ENCODE measurements around the gene ASS1.
"Not testable (repeated sequence)": the region's sequence is repeated elsewhere in the genome, so short reads cannot be mapped to it uniquely, and the experiment has no call there.

The ASS1 gene

DNA sequence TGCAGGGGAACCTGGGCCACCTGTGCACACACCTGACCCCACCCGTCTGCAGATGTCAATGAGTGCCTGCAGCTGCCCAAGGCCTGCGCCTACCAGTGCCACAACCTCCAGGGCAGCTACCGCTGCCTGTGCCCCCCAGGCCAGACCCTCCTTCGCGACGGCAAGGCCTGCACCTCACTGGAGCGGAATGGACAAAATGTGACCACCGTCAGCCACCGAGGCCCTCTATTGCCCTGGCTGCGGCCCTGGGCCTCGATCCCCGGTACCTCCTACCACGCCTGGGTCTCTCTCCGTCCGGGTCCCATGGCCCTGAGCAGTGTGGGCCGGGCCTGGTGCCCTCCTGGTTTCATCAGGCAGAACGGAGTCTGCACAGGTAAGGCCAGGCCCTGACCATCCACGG, 14.5 kb upstream of the ASS1 start:
- no peaks in the 10 kb centered on the region for H3K9me3 ChIP-seq (ENCODE audit: insufficient read depth, low read depth, low read length)
- H3K4me1 ChIP-seq (ENCODE audit: insufficient read depth, low read length), result peaks cover 3% of the 10 kb centered on the region; the same call in 1 of the 2 replicates
- no peak overlapping the region for H3K4me3 ChIP-seq (ENCODE audit: low read length)
- H3K36me3 ChIP-seq (ENCODE audit: insufficient read depth, low read depth, low read length), result no peaks in the 10 kb centered on the region
- peaks cover 31% of the 10 kb centered on the region for H3K27me3 ChIP-seq (ENCODE audit: insufficient read depth, low read length)
- no peak overlapping the region for H3K27ac ChIP-seq (ENCODE audit: low read length)
- H3K9ac ChIP-seq (ENCODE audit: low read depth, low read length), result no peak overlapping the region

DNA sequence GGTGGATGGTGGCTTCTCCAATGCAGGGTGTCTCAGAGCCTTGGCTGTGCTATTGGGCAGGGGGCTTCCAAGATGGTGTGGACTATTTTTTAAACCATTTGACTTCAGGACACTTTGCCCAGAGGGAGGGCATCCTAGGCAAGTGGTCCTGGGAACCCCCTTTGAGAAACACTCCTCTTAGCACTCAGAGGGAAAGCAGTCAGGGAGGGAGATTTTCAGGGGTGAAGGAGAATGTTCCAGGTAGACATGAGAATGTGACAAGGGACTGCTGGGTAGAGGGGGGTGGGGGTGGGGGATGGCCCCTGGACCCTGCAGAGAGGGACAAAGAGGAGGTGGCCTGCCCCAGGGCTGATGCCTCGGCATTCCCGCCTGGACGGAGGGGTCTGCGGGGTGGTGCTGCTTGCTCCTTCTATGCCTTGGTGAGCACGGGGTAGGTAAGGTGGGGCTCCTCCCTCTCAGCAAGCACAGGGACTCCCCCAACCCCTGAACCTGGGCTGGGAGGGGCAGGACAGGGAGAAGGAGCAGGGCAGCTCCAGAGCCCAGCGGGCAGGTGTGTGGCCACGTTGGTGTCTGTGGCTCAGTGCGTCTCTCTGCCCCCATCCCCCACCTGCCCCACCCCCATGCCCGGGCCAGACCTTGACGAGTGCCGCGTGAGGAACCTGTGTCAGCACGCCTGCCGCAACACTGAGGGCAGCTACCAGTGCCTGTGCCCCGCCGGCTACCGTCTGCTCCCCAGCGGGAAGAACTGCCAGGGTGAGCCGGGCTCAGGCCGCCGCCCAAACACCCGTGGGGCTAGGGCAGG, 13.8 kb upstream of the ASS1 start:
- Histone ChIP-seq H3K4me3 (ENCODE audit: low read length) (no peak overlapping the region), H3K27me3 (ENCODE audit: insufficient read depth, low read length) (peaks cover 31% of the 10 kb centered on the region), H3K9me3 (ENCODE audit: insufficient read depth, low read depth, low read length) (no peaks in the 10 kb centered on the region), H3K4me1 (ENCODE audit: insufficient read depth, low read length) (peaks cover 3% of the 10 kb centered on the region; the same call in 1 of the 2 replicates), H3K27ac (ENCODE audit: low read length) (no peak overlapping the region), H3K36me3 (ENCODE audit: insufficient read depth, low read depth, low read length) (no peaks in the 10 kb centered on the region), H3K9ac (ENCODE audit: low read depth, low read length) (no peak overlapping the region)

DNA sequence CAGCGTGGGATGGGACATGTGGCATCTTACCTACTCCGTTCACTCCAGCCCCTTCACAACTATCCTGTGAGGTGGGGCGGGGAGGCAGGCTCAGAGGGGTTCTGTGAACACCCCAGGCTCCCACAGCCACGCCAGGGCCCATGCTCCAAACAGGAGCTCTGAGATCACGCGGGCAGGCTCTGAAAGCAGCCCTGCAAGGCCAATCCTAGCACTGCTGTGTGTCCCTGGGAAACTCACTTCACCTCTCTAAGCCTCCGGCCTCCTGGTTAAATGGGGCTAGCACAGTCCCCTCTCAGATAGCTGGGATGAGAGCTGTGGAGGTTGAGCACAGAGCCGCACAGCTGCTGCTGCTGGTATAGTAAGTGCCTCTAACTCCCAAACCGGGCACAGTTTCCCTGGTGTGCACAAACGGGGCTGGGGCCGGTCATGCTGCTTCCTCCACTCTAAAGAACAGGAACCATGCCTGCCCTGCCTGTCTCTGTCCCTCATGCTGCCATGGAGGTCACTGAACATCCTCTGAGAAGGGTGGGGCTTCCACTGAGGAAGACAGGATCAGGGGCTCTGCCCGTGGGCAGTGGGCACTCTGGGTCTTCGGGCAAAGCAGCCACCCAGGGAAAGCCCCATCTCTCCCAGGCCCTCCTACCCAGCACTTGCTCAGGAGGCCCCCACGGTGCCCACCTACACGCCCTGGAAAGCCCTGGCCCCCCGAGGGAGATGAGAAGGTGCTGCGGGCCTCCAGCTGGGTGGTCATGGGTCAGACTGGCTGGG, 13.0 kb upstream of the ASS1 start:
- Histone ChIP-seq H3K27ac (ENCODE audit: low read length) (no peak overlapping the region), H3K9ac (ENCODE audit: low read depth, low read length) (no peak overlapping the region), H3K27me3 (ENCODE audit: insufficient read depth, low read length) (peaks cover 38% of the 10 kb centered on the region), H3K4me3 (ENCODE audit: low read length) (no peak overlapping the region), H3K4me1 (ENCODE audit: insufficient read depth, low read length) (peaks cover 3% of the 10 kb centered on the region; the same call in 1 of the 2 replicates), H3K36me3 (ENCODE audit: insufficient read depth, low read depth, low read length) (no peaks in the 10 kb centered on the region), H3K9me3 (ENCODE audit: insufficient read depth, low read depth, low read length) (no peaks in the 10 kb centered on the region)

DNA sequence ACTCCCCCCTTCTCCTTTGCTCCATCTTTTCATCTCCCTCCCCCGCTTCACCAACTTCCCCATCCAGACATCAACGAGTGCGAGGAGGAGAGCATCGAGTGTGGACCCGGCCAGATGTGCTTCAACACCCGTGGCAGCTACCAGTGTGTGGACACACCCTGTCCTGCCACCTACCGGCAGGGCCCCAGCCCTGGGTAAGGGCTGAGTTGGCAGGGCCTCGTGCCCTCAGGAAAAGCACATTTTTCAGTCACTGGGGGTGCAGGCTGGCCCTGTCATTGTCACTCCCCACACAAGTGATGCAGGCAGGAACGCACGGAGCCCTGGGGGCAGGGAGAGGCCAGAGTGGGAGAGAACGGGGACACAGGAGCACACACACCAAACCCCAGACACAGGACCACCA, 12.4 kb upstream of the ASS1 start:
- Histone ChIP-seq H3K36me3 (ENCODE audit: insufficient read depth, low read depth, low read length) (no peaks in the 10 kb centered on the region), H3K4me1 (ENCODE audit: insufficient read depth, low read length) (peaks cover 3% of the 10 kb centered on the region; the same call in 1 of the 2 replicates), H3K4me3 (ENCODE audit: low read length) (no peak overlapping the region), H3K9me3 (ENCODE audit: insufficient read depth, low read depth, low read length) (no peaks in the 10 kb centered on the region), H3K9ac (ENCODE audit: low read depth, low read length) (no peak overlapping the region), H3K27ac (ENCODE audit: low read length) (no peak overlapping the region), H3K27me3 (ENCODE audit: insufficient read depth, low read length) (peaks cover 38% of the 10 kb centered on the region)

DNA sequence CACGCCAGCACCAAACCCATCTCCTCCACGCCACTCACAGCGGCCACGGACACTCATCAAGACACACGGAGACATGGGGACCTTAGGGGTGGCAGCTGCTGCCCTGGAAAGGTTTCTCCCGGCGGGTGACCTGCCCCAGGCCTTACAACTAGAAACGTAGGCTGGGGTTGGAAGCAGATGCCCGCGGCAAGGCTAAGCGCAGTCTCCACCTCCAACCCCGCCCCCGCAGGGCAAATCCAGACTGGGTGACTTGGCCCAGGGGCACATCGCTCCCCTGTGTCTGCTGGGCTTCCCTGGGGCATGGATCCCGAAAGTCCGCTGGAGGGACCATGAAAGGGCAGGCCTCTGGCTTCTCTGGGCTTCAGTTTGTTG, 12.0 kb upstream of the ASS1 start:
- Histone ChIP-seq H3K9me3 (ENCODE audit: insufficient read depth, low read depth, low read length) (no peaks in the 10 kb centered on the region), H3K27ac (ENCODE audit: low read length) (no peak overlapping the region), H3K9ac (ENCODE audit: low read depth, low read length) (no peak overlapping the region), H3K4me1 (ENCODE audit: insufficient read depth, low read length) (peaks cover 3% of the 10 kb centered on the region; the same call in 1 of the 2 replicates), H3K4me3 (ENCODE audit: low read length) (peak overlapping the region; percentile 68; the same call in 1 of the 2 replicates), H3K27me3 (ENCODE audit: insufficient read depth, low read length) (peaks cover 38% of the 10 kb centered on the region), H3K36me3 (ENCODE audit: insufficient read depth, low read depth, low read length) (no peaks in the 10 kb centered on the region)

DNA sequence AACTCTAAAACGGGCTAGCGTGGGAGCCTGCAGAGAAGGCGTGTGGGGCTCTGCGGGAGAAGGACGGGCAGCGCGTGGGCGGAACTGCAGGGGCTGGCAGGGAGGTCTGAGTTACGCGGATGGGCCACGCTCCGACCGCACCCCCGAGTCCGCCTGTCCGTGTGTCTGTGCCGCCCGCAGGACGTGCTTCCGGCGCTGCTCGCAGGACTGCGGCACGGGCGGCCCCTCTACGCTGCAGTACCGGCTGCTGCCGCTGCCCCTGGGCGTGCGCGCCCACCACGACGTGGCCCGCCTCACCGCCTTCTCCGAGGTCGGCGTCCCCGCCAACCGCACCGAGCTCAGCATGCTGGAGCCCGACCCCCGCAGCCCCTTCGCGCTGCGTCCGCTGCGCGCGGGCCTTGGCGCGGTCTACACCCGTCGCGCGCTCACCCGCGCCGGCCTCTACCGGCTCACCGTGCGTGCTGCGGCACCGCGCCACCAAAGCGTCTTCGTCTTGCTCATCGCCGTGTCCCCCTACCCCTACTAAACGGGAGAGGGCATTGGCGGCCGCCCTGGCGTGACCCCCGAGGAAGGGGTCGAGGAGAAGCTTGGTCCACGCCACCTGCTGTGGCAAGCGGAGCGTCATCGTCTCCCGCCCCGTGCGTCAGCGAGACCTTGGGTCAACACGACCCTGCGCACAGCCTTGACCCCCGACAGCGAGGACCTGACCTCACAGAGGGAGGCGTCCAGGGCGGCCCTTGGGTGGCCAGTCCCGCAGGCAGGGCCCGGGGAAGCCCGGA, 11.4 kb upstream of the ASS1 start:
- Histone ChIP-seq H3K9me3 (ENCODE audit: insufficient read depth, low read depth, low read length) (no peaks in the 10 kb centered on the region), H3K9ac (ENCODE audit: low read depth, low read length) (peak overlapping the region; percentile 48; the same call in 1 of the 2 replicates), H3K4me3 (ENCODE audit: low read length) (peak overlapping the region; percentile 68), H3K27ac (ENCODE audit: low read length) (no peak overlapping the region), H3K4me1 (ENCODE audit: insufficient read depth, low read length) (peaks cover 3% of the 10 kb centered on the region; the same call in 1 of the 2 replicates), H3K36me3 (ENCODE audit: insufficient read depth, low read depth, low read length) (no peaks in the 10 kb centered on the region), H3K27me3 (ENCODE audit: insufficient read depth, low read length) (peaks cover 38% of the 10 kb centered on the region)

DNA sequence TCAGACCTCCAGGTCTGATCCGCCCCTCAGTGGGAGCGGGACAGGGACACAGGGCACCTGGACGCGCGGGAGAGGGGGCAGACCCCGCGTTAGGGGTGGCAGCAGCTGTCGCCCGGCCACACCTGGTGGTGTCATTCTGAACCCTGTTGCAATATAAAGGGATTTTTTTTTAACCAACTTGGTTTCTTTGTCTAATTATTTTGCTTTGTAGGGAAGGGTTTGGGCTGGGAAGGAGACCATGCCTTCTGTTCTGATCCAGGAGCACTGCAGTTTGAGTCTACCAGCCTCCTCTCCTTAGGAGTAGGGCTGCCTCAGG, 10.9 kb upstream of the ASS1 start:
- H3K9ac ChIP-seq (ENCODE audit: low read depth, low read length), result no peak overlapping the region
- no peaks in the 10 kb centered on the region for H3K9me3 ChIP-seq (ENCODE audit: insufficient read depth, low read depth, low read length)
- H3K4me1 ChIP-seq (ENCODE audit: insufficient read depth, low read length), result peaks cover 3% of the 10 kb centered on the region; the same call in 1 of the 2 replicates
- H3K4me3 ChIP-seq (ENCODE audit: low read length), result peak overlapping the region; percentile 68; the same call in 1 of the 2 replicates
- H3K27ac ChIP-seq (ENCODE audit: low read length), result no peak overlapping the region
- H3K27me3 ChIP-seq (ENCODE audit: insufficient read depth, low read length), result peaks cover 38% of the 10 kb centered on the region
- no peaks in the 10 kb centered on the region for H3K36me3 ChIP-seq (ENCODE audit: insufficient read depth, low read depth, low read length)

DNA sequence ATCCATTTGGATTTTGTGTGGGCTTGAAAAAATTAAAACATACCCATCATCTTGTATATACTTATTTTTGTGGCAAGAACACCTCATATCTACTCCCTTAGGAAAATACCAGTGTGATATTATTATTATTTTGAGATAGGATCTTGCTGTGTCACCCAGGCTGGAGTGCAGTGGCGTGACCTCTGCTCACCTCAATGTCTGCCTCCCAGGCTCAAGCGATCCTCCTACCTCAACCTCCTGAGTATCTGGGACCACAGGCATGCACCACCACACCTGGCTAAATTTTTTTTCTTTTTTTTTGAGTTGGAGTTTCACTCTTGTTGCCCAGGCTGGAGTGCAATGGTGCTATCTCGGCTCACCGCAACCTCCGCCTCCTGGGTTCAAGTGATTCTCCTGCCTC, 10.1 kb upstream of the ASS1 start:
- H3K27me3 ChIP-seq (ENCODE audit: insufficient read depth, low read length), result peaks cover 38% of the 10 kb centered on the region
- H3K4me1 ChIP-seq (ENCODE audit: insufficient read depth, low read length), result not testable (repeated sequence)

DNA sequence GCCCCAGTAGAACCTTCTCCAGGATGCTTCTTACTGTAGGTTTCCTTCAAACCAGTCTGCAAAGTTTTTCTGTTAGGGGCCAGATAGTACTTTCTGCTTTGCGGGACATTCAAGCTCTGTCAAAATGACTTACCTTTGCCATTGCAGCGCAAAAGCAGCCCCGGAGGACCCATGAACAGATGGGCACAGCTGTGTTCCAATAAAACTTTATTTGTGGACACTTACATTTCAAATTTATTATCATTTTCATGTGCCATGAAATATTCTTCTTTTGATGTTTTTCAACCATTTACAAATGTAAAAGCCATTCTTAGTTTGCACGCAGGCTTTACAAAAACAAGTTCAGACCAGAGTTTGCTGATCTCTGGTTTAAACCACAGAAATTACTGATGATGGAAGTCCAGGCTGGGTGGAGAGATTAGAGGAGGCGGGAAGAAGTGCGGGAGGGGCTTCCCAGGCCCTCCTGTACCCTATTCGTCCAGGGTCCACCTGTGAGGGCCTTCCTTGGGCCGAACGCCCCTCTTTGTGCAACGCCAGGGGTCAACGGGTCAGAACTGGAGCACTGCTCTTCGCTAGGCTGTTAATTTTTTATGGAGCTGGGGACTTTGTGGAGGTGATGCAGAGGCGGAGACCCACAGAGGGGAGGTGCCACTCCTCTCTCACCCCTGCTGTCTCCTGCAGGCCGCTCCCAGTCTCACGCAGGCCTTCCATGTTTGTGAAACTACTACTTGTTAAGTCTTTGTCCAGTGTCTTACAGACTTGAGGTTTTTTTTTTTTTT, 7.6 kb upstream of the ASS1 start:
- Histone ChIP-seq H3K36me3 (ENCODE audit: insufficient read depth, low read depth, low read length) (no peaks in the 10 kb centered on the region), H3K9ac (ENCODE audit: low read depth, low read length) (no peak overlapping the region), H3K4me1 (ENCODE audit: insufficient read depth, low read length) (peaks cover 3% of the 10 kb centered on the region; the same call in 1 of the 2 replicates), H3K27me3 (ENCODE audit: insufficient read depth, low read length) (peaks cover 32% of the 10 kb centered on the region), H3K9me3 (ENCODE audit: insufficient read depth, low read depth, low read length) (no peaks in the 10 kb centered on the region; the same call in 1 of the 2 replicates), H3K27ac (ENCODE audit: low read length) (no peak overlapping the region), H3K4me3 (ENCODE audit: low read length) (no peak overlapping the region)

More for the DNA sequence above, 10.1 kb upstream of the ASS1 start:
- not testable (repeated sequence) for H3K4me3 ChIP-seq (ENCODE audit: low read length); H3K27ac ChIP-seq (ENCODE audit: low read length); H3K9ac ChIP-seq (ENCODE audit: low read depth, low read length); H3K9me3 ChIP-seq (ENCODE audit: insufficient read depth, low read depth, low read length); H3K36me3 ChIP-seq (ENCODE audit: insufficient read depth, low read depth, low read length)

DNA sequence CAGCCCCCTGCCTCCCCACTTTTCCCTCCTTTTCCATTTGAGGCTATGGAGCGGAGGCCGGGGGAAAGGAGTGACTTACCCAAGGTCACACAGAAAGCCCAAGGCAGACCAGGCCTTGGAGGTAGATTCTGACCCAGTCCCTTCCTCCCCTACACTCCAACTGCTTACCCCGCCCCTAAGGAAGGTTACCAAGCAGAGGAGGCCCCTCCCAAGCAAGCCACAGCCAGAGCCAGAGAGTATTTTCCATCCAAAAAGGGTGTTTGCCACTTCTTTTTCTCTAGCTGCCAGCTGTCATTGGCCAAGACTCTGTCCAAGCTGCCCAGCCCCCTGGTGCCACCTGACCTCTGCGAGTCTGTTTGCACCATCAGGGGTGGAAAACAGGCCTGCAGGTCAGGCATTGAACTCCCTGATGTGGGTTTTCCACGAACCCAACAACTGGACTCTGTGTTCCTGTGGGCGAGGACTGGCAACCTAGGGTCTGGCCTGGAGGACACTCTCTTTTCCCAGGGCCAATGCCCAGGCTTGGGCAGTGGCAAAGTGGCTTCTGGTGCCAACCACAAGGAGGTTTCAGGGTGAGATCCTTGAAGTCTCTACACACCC, 6.3 kb upstream of the ASS1 start:
- H3K4me3 ChIP-seq (ENCODE audit: low read length), result no peak overlapping the region
- peaks cover 25% of the 10 kb centered on the region for H3K27me3 ChIP-seq (ENCODE audit: insufficient read depth, low read length)
- H3K27ac ChIP-seq (ENCODE audit: low read length), result no peak overlapping the region
- no peaks in the 10 kb centered on the region; the same call in 1 of the 2 replicates for H3K9me3 ChIP-seq (ENCODE audit: insufficient read depth, low read depth, low read length)
- no peak overlapping the region for H3K9ac ChIP-seq (ENCODE audit: low read depth, low read length)
- H3K4me1 ChIP-seq (ENCODE audit: insufficient read depth, low read length), result no peaks in the 10 kb centered on the region
- no peaks in the 10 kb centered on the region for H3K36me3 ChIP-seq (ENCODE audit: insufficient read depth, low read depth, low read length)
